HEK293 (cell line): ENCODE results near the gene AQP1.

Experiments
- CTCF ChIA-PET: fragments of 350-600 bp; formaldehyde crosslinking; extraction: SDS; loops from one replicate; lab custom pipeline; 2021; ENCODE audit warnings: antibody characterized with exemption; lab: Yijun Ruan, JAX
- POLR2A ChIA-PET: fragments of 300-600 bp; formaldehyde crosslinking; extraction: SDS; loops from one replicate; lab custom pipeline; 2020; ENCODE audit warnings: antibody characterized with exemption, inconsistent platforms; lab: Yijun Ruan, JAX
- H3K27ac ChIP-seq: fragments of 200-500 bp; sonication (Bioruptor generic); 2 replicates; pipeline ENCODE4 v1.5.1; 2014; ENCODE audit warnings: low read depth, low read length, control low read depth, inconsistent platforms; ENCODE audit errors: extremely low read depth
- H3K36me3 ChIP-seq, 2 experiments: fragments of 200-500 bp in 1 of 2; sonication (Bioruptor generic) in 1 of 2; 1 replicate in 1 of 2; 2 replicates in 1 of 2; pipeline ENCODE4 v1.5.1; 2014 to 2017; ENCODE audit warnings: inconsistent platforms in 2 of 2, low read length in 2 of 2; ENCODE audit not compliant: control insufficient read depth in 2 of 2, insufficient read depth in 1 of 2
- H3K4me1 ChIP-seq: fragments of 200-500 bp; sonication (Bioruptor generic); 2 replicates; pipeline ENCODE4 v1.5.1; 2014; ENCODE audit warnings: mild to moderate bottlenecking, low read length, inconsistent platforms; ENCODE audit not compliant: control insufficient read depth, insufficient read depth
- H3K4me3 ChIP-seq: 2 replicates; pipeline ENCODE4 v1.5.1; 2011; ENCODE audit warnings: low read depth, mild to moderate bottlenecking, control low read depth, low read length, moderate library complexity
- H3K9me3 ChIP-seq: fragments of 200-500 bp; sonication (Bioruptor generic); 2 replicates; pipeline ENCODE4 v1.5.1; 2014; ENCODE audit warnings: low read depth, low read length, inconsistent platforms; ENCODE audit not compliant: control insufficient read depth, insufficient read depth
- EGR2 ChIP-seq: fragments of 450-650 bp; formaldehyde crosslinking; IDR thresholded peaks from 2 replicates; pipeline ENCODE4 v1.5.1; 2016; ENCODE audit warnings: low read depth, missing biosample characterization, missing genetic modification characterization
- KLF1 ChIP-seq: fragments of 450-650 bp; formaldehyde crosslinking; IDR thresholded peaks from 2 replicates; pipeline ENCODE4 v1.5.1; 2016; ENCODE audit warnings: missing biosample characterization, missing genetic modification characterization
- SCRT2 ChIP-seq: fragments of 450-650 bp; formaldehyde crosslinking; IDR thresholded peaks from 2 replicates; pipeline ENCODE4 v1.5.1; 2016; ENCODE audit warnings: missing biosample characterization, missing genetic modification characterization
- ZBTB7A ChIP-seq: fragments of 450-650 bp; formaldehyde crosslinking; IDR thresholded peaks from 2 replicates; pipeline ENCODE4 v1.5.1; 2016; ENCODE audit warnings: low read depth, missing biosample characterization, missing genetic modification characterization
- ZFHX2 ChIP-seq: fragments of 450-650 bp; formaldehyde crosslinking; conservative IDR thresholded peaks from 2 replicates; pipeline ENCODE4 v1.5.1; 2016; ENCODE audit warnings: missing biosample characterization, missing genetic modification characterization
- ZIC2 ChIP-seq: fragments of 450-650 bp; formaldehyde crosslinking; IDR thresholded peaks from 2 replicates; pipeline ENCODE4 v1.5.1; 2016; ENCODE audit warnings: missing biosample characterization, missing genetic modification characterization
- ZNF16 ChIP-seq: fragments of 450-650 bp; formaldehyde crosslinking; IDR thresholded peaks from 2 replicates; pipeline ENCODE4 v1.5.1; 2016; ENCODE audit warnings: low read depth, missing biosample characterization, missing genetic modification characterization
- ZNF529 ChIP-seq: fragments of 450-650 bp; formaldehyde crosslinking; IDR thresholded peaks from 2 replicates; pipeline ENCODE4 v1.5.1; 2017; ENCODE audit warnings: missing genetic modification characterization, missing biosample characterization; ENCODE audit not compliant: insufficient replicate concordance
- ZNF670 ChIP-seq: fragments of 450-650 bp; formaldehyde crosslinking; IDR thresholded peaks from 2 replicates; pipeline ENCODE4 v1.5.1; 2016; ENCODE audit warnings: missing biosample characterization, missing genetic modification characterization, low read depth
- ZNF791 ChIP-seq: fragments of 450-650 bp; formaldehyde crosslinking; IDR thresholded peaks from 2 replicates; pipeline ENCODE4 v1.5.1; 2016; ENCODE audit warnings: missing biosample characterization, missing genetic modification characterization
- TF ChIP-seq, protein P1 (sequence below): fragments of 450-650 bp; formaldehyde crosslinking; IDR thresholded peaks from 2 replicates; pipeline ENCODE4 v1.5.1; 2016; ENCODE audit warnings: missing biosample characterization, missing genetic modification characterization, low read depth
- TF ChIP-seq, protein P2 (sequence below): fragments of 450-650 bp; formaldehyde crosslinking; IDR thresholded peaks from 2 replicates; pipeline ENCODE4 v1.5.1; 2016; ENCODE audit warnings: missing biosample characterization, missing genetic modification characterization
- TF ChIP-seq, protein P3 (sequence below): fragments of 450-650 bp; formaldehyde crosslinking; IDR thresholded peaks from 2 replicates; pipeline ENCODE4 v1.5.1; 2016; ENCODE audit warnings: missing biosample characterization, missing genetic modification characterization
- TF ChIP-seq, protein P4 (sequence below): fragments of 450-650 bp; formaldehyde crosslinking; IDR thresholded peaks from 2 replicates; pipeline ENCODE4 v1.5.1; 2016; ENCODE audit warnings: missing biosample characterization, missing genetic modification characterization

The AQP1 gene

DNA sequence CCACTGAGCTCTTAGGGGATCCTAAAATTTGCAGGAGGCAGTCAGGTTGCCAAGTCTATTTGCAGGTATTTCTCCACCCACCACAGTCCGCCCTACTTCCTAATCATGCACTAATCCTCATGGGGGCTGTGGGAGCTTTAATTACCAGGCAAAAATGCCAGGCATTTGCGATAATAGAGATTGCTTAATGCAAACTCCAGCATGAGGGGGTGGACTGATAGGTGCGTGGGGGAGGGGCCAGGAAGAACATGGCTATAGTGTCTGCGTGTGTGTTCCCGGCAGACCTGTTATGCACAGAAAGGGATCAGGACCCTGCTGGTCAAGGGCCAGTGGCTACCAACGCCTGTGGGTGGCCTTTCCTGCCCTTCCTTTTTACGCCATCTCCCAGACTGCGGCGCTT is 15.6 kb upstream of the AQP1 start:
- TF ChIP-seq, protein P1, sequence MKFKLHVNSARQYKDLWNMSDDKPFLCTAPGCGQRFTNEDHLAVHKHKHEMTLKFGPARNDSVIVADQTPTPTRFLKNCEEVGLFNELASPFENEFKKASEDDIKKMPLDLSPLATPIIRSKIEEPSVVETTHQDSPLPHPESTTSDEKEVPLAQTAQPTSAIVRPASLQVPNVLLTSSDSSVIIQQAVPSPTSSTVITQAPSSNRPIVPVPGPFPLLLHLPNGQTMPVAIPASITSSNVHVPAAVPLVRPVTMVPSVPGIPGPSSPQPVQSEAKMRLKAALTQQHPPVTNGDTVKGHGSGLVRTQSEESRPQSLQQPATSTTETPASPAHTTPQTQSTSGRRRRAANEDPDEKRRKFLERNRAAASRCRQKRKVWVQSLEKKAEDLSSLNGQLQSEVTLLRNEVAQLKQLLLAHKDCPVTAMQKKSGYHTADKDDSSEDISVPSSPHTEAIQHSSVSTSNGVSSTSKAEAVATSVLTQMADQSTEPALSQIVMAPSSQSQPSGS (tag by site-specific recombination), result no peak
- TF ChIP-seq ZFHX2 (tag by site-specific recombination) (peak; percentile 41; the same call in 1 of the 2 replicates), ZNF791 (tag by site-specific recombination) (no peak), EGR2 (tag by site-specific recombination) (peak; percentile 49; the same call in 1 of the 2 replicates)
- CTCF ChIA-PET, result interaction anchor here (0.7 to 1.4 kb wide), 2 partner anchors 88 to 155 kb away, joined by 3 to 4 read pairs; no protein-coding TSS in a partner anchor

DNA sequence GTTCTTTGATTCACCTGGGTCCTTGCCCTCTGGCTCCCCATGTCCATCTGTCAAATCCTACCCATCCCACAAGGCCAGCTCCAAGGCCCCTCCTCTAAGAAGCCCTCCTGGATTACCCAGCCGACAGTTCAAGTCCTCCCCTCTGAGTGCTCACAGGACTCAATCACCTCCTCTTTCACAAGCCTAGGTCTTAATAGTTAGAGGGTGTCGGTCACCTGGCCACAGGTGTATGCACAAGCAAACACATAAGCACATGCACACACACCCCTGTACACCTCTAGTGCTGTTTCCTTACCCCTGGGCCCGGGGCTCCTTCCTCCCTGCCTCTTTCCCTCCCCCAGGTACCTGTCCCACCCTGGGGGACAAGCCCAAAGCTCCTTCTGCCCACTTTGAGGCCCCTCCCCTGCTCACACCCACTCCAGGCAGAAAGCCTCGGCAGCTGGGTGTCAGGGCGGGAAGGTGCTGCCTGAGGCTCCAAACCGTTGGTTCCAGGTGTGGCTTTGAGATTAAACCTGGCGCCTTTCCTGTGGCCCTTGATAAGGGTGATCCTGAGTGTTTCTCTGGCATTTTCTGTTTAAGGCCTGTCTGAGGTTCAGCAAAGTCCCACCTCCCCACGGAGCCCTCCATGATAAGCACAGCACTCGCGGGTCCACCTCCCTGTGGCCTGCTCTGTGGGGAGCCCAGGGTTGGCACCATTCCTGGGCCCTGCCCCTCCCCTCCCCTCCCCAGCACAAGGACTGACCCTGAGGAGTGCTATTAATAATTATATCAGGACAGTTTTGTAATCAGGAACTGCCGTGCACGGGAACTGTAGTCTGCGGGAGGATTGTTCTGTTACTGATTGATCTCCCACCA is 14.6 kb upstream of the AQP1 start:
- no peaks in the 10 kb centered on the region for H3K36me3 ChIP-seq
- CTCF ChIA-PET, result interaction anchor here (0.6 kb wide), 2 partner anchors 44 to 1308 kb away, joined by 3 to 5 read pairs; no protein-coding TSS in a partner anchor
- no peak overlapping the region for H3K27ac ChIP-seq
- no peak overlapping the region for H3K4me3 ChIP-seq
- no peaks in the 10 kb centered on the region for H3K9me3 ChIP-seq
- TF ChIP-seq, protein P2, sequence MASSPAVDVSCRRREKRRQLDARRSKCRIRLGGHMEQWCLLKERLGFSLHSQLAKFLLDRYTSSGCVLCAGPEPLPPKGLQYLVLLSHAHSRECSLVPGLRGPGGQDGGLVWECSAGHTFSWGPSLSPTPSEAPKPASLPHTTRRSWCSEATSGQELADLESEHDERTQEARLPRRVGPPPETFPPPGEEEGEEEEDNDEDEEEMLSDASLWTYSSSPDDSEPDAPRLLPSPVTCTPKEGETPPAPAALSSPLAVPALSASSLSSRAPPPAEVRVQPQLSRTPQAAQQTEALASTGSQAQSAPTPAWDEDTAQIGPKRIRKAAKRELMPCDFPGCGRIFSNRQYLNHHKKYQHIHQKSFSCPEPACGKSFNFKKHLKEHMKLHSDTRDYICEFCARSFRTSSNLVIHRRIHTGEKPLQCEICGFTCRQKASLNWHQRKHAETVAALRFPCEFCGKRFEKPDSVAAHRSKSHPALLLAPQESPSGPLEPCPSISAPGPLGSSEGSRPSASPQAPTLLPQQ (tag by site-specific recombination), result no peak
- TF ChIP-seq, protein P3, sequence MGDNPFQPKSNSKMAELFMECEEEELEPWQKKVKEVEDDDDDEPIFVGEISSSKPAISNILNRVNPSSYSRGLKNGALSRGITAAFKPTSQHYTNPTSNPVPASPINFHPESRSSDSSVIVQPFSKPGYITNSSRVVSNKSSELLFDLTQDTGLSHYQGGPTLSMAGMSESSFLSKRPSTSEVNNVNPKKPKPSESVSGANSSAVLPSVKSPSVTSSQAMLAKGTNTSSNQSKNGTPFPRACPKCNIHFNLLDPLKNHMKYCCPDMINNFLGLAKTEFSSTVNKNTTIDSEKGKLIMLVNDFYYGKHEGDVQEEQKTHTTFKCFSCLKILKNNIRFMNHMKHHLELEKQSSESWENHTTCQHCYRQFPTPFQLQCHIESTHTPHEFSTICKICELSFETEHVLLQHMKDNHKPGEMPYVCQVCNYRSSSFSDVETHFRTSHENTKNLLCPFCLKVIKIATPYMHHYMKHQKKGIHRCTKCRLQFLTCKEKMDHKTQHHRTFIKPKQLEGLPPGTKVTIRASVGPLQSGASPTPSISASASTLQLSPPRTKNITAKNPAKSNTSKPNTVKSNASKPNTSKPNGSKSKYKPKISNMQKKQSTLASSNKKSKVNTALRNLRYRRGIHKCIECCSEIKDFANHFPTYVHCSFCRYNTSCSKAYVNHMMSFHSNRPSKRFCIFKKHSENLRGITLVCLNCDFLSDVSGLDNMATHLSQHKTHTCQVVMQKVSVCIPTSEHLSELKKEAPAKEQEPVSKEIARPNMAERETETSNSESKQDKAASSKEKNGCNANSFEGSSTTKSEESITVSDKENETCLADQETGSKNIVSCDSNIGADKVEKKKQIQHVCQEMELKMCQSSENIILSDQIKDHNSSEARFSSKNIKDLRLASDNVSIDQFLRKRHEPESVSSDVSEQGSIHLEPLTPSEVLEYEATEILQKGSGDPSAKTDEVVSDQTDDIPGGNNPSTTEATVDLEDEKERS, result no peak
- TF ChIP-seq SCRT2 (tag by site-specific recombination) (no peak), ZIC2 (tag by site-specific recombination) (peak; percentile 47), KLF1 (tag by site-specific recombination) (peak; percentile 63), ZBTB7A (tag by site-specific recombination) (no peak)
- TF ChIP-seq, protein P4, sequence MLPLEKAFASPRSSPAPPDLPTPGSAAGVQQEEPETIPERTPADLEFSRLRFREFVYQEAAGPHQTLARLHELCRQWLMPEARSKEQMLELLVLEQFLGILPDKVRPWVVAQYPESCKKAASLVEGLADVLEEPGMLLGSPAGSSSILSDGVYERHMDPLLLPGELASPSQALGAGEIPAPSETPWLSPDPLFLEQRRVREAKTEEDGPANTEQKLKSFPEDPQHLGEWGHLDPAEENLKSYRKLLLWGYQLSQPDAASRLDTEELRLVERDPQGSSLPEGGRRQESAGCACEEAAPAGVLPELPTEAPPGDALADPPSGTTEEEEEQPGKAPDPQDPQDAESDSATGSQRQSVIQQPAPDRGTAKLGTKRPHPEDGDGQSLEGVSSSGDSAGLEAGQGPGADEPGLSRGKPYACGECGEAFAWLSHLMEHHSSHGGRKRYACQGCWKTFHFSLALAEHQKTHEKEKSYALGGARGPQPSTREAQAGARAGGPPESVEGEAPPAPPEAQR, result no peak
- POLR2A ChIA-PET, result no interaction called here
- H3K4me1 ChIP-seq, result peaks cover 6% of the 10 kb centered on the region

More for the DNA sequence above, 15.6 kb upstream of the AQP1 start:
- Histone ChIP-seq H3K4me1 (peaks cover 6% of the 10 kb centered on the region), H3K9me3 (no peaks in the 10 kb centered on the region), H3K4me3 (no peak overlapping the region), H3K27ac (no peak overlapping the region), H3K36me3 (no peaks in the 10 kb centered on the region)
- POLR2A ChIA-PET, result no interaction called here

DNA sequence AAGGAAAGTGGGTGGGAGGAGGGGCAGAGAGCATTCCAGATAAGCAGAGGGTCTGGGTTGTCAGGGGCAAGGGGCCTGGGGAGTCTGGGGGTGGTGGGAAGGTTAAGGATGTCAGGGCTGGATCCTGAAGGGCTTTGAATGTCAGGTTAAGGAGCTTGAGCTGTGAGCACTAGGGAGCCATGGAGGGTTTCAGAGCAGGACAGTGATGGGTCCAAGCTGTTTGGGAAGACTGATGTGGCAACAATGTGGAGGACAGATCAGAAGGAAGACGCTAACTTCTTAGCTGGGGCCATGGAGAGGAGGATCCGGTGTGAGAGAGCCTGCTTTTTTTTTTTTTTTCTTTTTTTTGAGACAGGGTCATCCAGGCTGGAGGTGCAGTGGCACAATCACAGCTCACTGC is 13.9 kb upstream of the AQP1 start:
- H3K4me1 ChIP-seq, result peaks cover 6% of the 10 kb centered on the region
- ChIA-PET CTCF (interaction anchor here (0.9 kb wide), 1 partner anchor 12 kb away, joined by 4 read pairs; no protein-coding TSS in a partner anchor), POLR2A (no interaction called here)
- H3K36me3 ChIP-seq, result no peaks in the 10 kb centered on the region
- H3K9me3 ChIP-seq, result no peaks in the 10 kb centered on the region
- H3K4me3 ChIP-seq, result no peak overlapping the region
- TF ChIP-seq ZNF670 (tag by site-specific recombination) (no peak), ZNF529 (tag by site-specific recombination) (no peak), ZNF16 (tag by site-specific recombination) (peak; percentile 76)
- H3K27ac ChIP-seq, result no peak overlapping the region
